ENCODE data around the gene POU5F2. TPM values are rescaled to one million over a fixed set of nuclear protein-coding genes. Genes with fewer than 3 reads are reported as not detected.

The POU5F2 gene
- total RNA-seq, 1 donor from 2014 or later: 1.0 TPM

- Mint-ChIP-seq H3K4me1 (ENCODE audit: low read depth) (peaks cover 8% of the 10 kb centered on the region), H3K27ac (no peak overlapping the region), H3K9me3 (no peaks in the 10 kb centered on the region), H3K4me3 (ENCODE audit: low read depth) (no peak overlapping the region), H3K36me3 (ENCODE audit: low read depth) (no peaks in the 10 kb centered on the region), H3K27me3 (ENCODE audit: low read depth) (no peaks in the 10 kb centered on the region)
- intact Hi-C loops (cut with micrococcal nuclease): no loop called here
- no peak for DNase-seq (ENCODE audit: low spot score)
Measured at GRCh38 chr5:93705896-93706295, 35.5 kb downstream of the POU5F2 start.

- H3K36me3 Mint-ChIP-seq (ENCODE audit: low read depth): no peaks in the 10 kb centered on the region
- H3K4me1 Mint-ChIP-seq (ENCODE audit: low read depth): peaks cover 8% of the 10 kb centered on the region
- intact Hi-C loops (cut with micrococcal nuclease): no loop called here
- DNase-seq (ENCODE audit: low spot score): no peak
- H3K27ac Mint-ChIP-seq: no peak overlapping the region
- no peaks in the 10 kb centered on the region for H3K9me3 Mint-ChIP-seq
- H3K4me3 Mint-ChIP-seq (ENCODE audit: low read depth): no peak overlapping the region
- H3K27me3 Mint-ChIP-seq (ENCODE audit: low read depth): no peaks in the 10 kb centered on the region
Measured at GRCh38 chr5:93704996-93705395, 36.4 kb downstream of the POU5F2 start.

- no peaks in the 10 kb centered on the region for H3K36me3 Mint-ChIP-seq (ENCODE audit: low read depth)
- no peak for DNase-seq (ENCODE audit: low spot score)
- peaks cover 13% of the 10 kb centered on the region for H3K9me3 Mint-ChIP-seq
- H3K27me3 Mint-ChIP-seq (ENCODE audit: low read depth): no peaks in the 10 kb centered on the region
- H3K4me3 Mint-ChIP-seq (ENCODE audit: low read depth): no peak overlapping the region
- H3K27ac Mint-ChIP-seq: no peak overlapping the region
- intact Hi-C loops (cut with micrococcal nuclease): no loop called here
- no peaks in the 10 kb centered on the region for H3K4me1 Mint-ChIP-seq (ENCODE audit: low read depth)
Measured at GRCh38 chr5:93691997-93692396, 49.4 kb downstream of the POU5F2 start.

Other genes with a start within 250 kb of the POU5F2 start
- gene NR2F1-AS1, start 160.4 kb downstream of the POU5F2 start, total RNA-seq: not detected in 2 replicates
- gene NR2F1, start 158.4 kb downstream of the POU5F2 start, total RNA-seq: not detected in 2 replicates